HepG2 (cell line): ENCODE measurements around the gene CUL9. TPM values are rescaled to one million over a fixed set of nuclear protein-coding genes. Genes with fewer than 3 reads are reported as not detected.

ENCODE experiments used
- CBFB ChIP-seq: sonication (generic); formaldehyde crosslinking; IDR thresholded peaks from 2 replicates; pipeline ENCODE4 v1.4.0; 2020; ENCODE audit warnings: missing genetic modification reagents
- CEBPG ChIP-seq: IDR thresholded peaks from 2 replicates; pipeline ENCODE4 v1.6.1; 2016
- HNF1A ChIP-seq, 2 experiments: sonication (generic) in 1 of 2; formaldehyde crosslinking in 1 of 2; IDR thresholded peaks; 2 replicates each; pipeline versions ENCODE4 v1.4.0 to v1.6.1; 2016 to 2020; ENCODE audit warnings: borderline replicate concordance in 1 of 2, low read depth in 1 of 2, mild to moderate bottlenecking in 1 of 2, missing genetic modification reagents in 1 of 2
- PITX1 ChIP-seq: sonication (generic); formaldehyde crosslinking; IDR thresholded peaks from 2 replicates; pipeline ENCODE4 v1.5.1; 2020; ENCODE audit warnings: mild to moderate bottlenecking, missing genetic modification reagents
- TARDBP ChIP-seq: sonication (generic); formaldehyde crosslinking; IDR thresholded peaks from 2 replicates; pipeline ENCODE4 v1.8.0; 2022; ENCODE audit warnings: mild to moderate bottlenecking, missing genetic modification reagents
- TIGD3 ChIP-seq: sonication (generic); formaldehyde crosslinking; IDR thresholded peaks from 2 replicates; pipeline ENCODE4 v1.5.1; 2020; ENCODE audit warnings: mild to moderate bottlenecking, missing genetic modification reagents, borderline replicate concordance
- ZBTB38 ChIP-seq: sonication (generic); formaldehyde crosslinking; IDR thresholded peaks from 2 replicates; pipeline ENCODE4 v1.5.1; 2020; ENCODE audit warnings: mild to moderate bottlenecking, missing genetic modification reagents
- ZBTB4 ChIP-seq: sonication (generic); formaldehyde crosslinking; IDR thresholded peaks from 2 replicates; pipeline ENCODE4 v1.4.0; 2020; ENCODE audit warnings: missing genetic modification reagents, mild to moderate bottlenecking, borderline replicate concordance
- ZNF512B ChIP-seq: sonication (generic); formaldehyde crosslinking; IDR thresholded peaks from 2 replicates; pipeline ENCODE4 v1.5.1; 2020; ENCODE audit warnings: missing genetic modification reagents, mild to moderate bottlenecking, borderline replicate concordance
- ZNF589 ChIP-seq: sonication (generic); formaldehyde crosslinking; conservative IDR thresholded peaks from 2 replicates; pipeline ENCODE4 v1.8.0; 2022; ENCODE audit warnings: mild to moderate bottlenecking, moderate library complexity, missing genetic modification reagents
- ZNF691 ChIP-seq: sonication (generic); formaldehyde crosslinking; IDR thresholded peaks from 2 replicates; pipeline ENCODE4 v1.4.0; 2020; ENCODE audit warnings: missing genetic modification reagents, low read depth, mild to moderate bottlenecking, borderline replicate concordance
- ZNF775 ChIP-seq: sonication (generic); formaldehyde crosslinking; IDR thresholded peaks from 2 replicates; pipeline ENCODE4 v1.4.0; 2020; ENCODE audit warnings: missing genetic modification reagents, mild to moderate bottlenecking, moderate library complexity, borderline replicate concordance
- polyA plus RNA-seq, 8 experiments: library from polyadenylated mRNA; depleted of rRNA in 3 of 8; stranded (reverse) in 7 of 8; unstranded in 1 of 8; fragments of >200 nt; fragmentation: Illumina TruSeq in 4 of 8; extraction: Trizol in 4 of 8; gene quantifications; 2 replicates each; pipeline versions ENCODE4 v1.2.1 to v1.2.3, GENCODE V29; 2011 to 2016; ENCODE audit warnings: low read depth in 4 of 8, missing spikeins in 1 of 8, mixed read lengths in 1 of 8; ENCODE audit not compliant: insufficient read depth in 1 of 8
- total RNA-seq, 5 experiments: library from RNA; depleted of rRNA; stranded (reverse); fragments of >200 nt; fragmentation: Illumina TruSeq; extraction: Trizol; gene quantifications; 2 replicates each; pipeline ENCODE4 v1.2.3, GENCODE V29; 2016; ENCODE audit warnings: low read depth in 1 of 5

CUL9 gene
- total and polyA plus RNA-seq, 2 of the 13 experiments (the other 11 are each of a cell fraction or from before 2014, with no cell fraction given): 11.4 to 13.7 TPM

GRCh38 chr6:43271103-43271815 is 89.3 kb downstream of the CUL9 start (continued):
- TF ChIP-seq ZNF775 (CRISPR knock-in tag): 0 out of 2 replicates have a peak, but pooled peaks have one; percentile 6
- TF ChIP-seq TARDBP (CRISPR knock-in tag): 0 out of 2 replicates have a peak, but pooled peaks have one; percentile 36
- 0 out of 2 replicates have a peak, but pooled peaks have one; percentile 5 for TF ChIP-seq ZNF691 (CRISPR knock-in tag)
- 0 out of 2 replicates have a peak, but pooled peaks have one; percentile 71 for TF ChIP-seq ZBTB4 (CRISPR knock-in tag)
- peak; percentile 44; the same call in 1 of the 2 replicates for TF ChIP-seq PITX1
- no peak for TF ChIP-seq CEBPG
- TF ChIP-seq HNF1A (IDR thresholded peaks at IDR 0.05; ENCODE audit: low read depth): no peak
- TF ChIP-seq HNF1A (CRISPR knock-in tag; IDR thresholded peaks at IDR 0.05; ENCODE audit: borderline replicate concordance): 0 out of 2 replicates have a peak, but pooled peaks have one; percentile 39
- TF ChIP-seq TIGD3 (CRISPR knock-in tag): 0 out of 2 replicates have a peak, but pooled peaks have one; percentile 88
- peak; percentile 73; the same call in 1 of the 2 replicates for TF ChIP-seq ZNF512B (CRISPR knock-in tag)
- TF ChIP-seq ZBTB38 (CRISPR knock-in tag): peak; percentile 89; the same call in 1 of the 2 replicates
- TF ChIP-seq CBFB (CRISPR knock-in tag): no peak
- 0 out of 2 replicates have a peak, but pooled peaks have one; percentile 5 for TF ChIP-seq ZNF589 (CRISPR knock-in tag)
